ENCODE measurements around the gene CCSAP. TPM values are rescaled to one million over a fixed set of nuclear protein-coding genes. Genes with fewer than 3 reads are reported as not detected.

Gene CCSAP
- total and polyA plus RNA-seq, 2 donors (not counting 1 experiment from before 2014, with no cell fraction given), result 4.4 to 6.9 TPM

DNA sequence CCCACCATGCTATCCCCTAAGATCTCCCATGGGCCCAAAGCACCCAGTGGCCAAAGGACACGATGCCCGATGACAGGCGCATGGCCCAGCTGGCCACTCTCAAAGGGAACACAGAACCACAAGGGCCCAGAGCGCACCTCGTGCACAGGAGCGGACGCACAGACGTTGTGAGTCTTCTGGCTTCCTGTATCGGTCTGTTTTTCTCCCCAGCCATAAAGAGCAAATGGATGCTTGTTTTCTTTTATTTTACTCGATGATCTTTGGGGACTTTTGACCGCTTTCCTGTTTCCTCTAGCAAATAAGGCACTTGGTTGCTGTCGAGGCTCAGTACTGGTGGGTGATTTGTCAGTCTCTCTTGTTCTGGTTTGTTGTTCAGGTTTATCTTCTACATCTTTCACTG lies 16.2 kb downstream of the CCSAP start:
- no peaks in the 10 kb centered on the region for H3K4me1 ChIP-seq (ENCODE audit: control insufficient read depth, extremely low read depth, insufficient read depth, low read length)
- DNase-seq (ENCODE audit: low read depth in 2 of 2), result no peak
- H4K20me1 ChIP-seq (ENCODE audit: control insufficient read depth, extremely low read depth, insufficient read depth, low read length), result no peaks in the 10 kb centered on the region
- H2AFZ ChIP-seq (ENCODE audit: low read length), result no peak overlapping the region
- no peaks in the 10 kb centered on the region for H3K79me2 ChIP-seq (ENCODE audit: control insufficient read depth, insufficient read depth, low read length)
- H3K36me3 ChIP-seq (ENCODE audit: control insufficient read depth, insufficient read depth, low read length), result peaks cover 2% of the 10 kb centered on the region
- no peaks in the 10 kb centered on the region for H3K9me3 ChIP-seq (ENCODE audit: control insufficient read depth, insufficient read depth, low read depth, low read length)
- no peak overlapping the region for H3K9ac ChIP-seq (ENCODE audit: insufficient read depth, low read length)
- no peak overlapping the region for H3K4me3 ChIP-seq (replicated peaks in 1 of 4; ENCODE audit: control extremely low read depth in 1 of 4, insufficient read depth in 1 of 4, low read depth in 3 of 4, low read length in 4 of 4)
- H3K27me3 ChIP-seq (ENCODE audit: control insufficient read depth, insufficient read depth, low read length), result no peaks in the 10 kb centered on the region
- TF ChIP-seq EZH2 (IDR thresholded peaks at IDR 0.05; ENCODE audit: low read length, missing control alignments), result no peak
- TF ChIP-seq, protein P1, sequence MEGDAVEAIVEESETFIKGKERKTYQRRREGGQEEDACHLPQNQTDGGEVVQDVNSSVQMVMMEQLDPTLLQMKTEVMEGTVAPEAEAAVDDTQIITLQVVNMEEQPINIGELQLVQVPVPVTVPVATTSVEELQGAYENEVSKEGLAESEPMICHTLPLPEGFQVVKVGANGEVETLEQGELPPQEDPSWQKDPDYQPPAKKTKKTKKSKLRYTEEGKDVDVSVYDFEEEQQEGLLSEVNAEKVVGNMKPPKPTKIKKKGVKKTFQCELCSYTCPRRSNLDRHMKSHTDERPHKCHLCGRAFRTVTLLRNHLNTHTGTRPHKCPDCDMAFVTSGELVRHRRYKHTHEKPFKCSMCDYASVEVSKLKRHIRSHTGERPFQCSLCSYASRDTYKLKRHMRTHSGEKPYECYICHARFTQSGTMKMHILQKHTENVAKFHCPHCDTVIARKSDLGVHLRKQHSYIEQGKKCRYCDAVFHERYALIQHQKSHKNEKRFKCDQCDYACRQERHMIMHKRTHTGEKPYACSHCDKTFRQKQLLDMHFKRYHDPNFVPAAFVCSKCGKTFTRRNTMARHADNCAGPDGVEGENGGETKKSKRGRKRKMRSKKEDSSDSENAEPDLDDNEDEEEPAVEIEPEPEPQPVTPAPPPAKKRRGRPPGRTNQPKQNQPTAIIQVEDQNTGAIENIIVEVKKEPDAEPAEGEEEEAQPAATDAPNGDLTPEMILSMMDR (conservative IDR thresholded peaks at IDR 0.05 in 1 of 2, IDR thresholded peaks at IDR 0.05 in 1 of 2; ENCODE audit: low read depth in 1 of 2, low read length in 2 of 2), result no peak
- H3K4me2 ChIP-seq (ENCODE audit: extremely low read depth, insufficient read depth, low read length), result no peak overlapping the region
- H3K27ac ChIP-seq (ENCODE audit: insufficient read depth, low read length), result no peak overlapping the region

DNA sequence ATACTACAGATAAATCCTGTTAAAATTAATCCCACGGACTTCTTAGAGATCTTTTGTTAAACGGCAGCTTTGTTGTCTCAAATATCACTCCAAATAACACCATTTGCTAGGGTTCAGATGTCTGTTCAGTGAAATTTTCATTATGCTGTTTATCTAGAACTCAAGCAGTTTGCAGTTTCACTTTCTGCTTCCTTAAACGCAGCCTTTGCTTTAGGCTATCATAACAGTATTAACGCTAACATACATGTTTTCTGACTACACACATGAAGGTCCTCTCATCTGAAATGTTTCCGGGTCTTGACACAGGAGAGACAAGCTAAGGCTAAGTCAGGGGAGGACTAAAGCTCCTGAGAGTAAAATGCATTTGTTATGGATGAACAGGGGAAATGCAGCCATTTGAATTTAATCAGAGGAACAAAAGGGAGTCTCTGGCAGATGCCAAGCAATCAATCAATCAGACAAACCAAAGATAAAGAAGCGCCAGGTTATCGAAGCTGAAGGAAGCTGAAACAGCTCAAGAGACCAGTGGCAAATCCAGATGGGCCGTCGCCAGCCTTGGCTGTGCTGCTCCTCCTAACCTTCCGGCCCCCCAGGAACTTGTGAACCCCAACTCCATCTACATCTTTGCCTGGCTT lies 16.9 kb downstream of the CCSAP start:
- no peak overlapping the region for H3K27ac ChIP-seq (ENCODE audit: insufficient read depth, low read length)
- no peaks in the 10 kb centered on the region for H4K20me1 ChIP-seq (ENCODE audit: control insufficient read depth, extremely low read depth, insufficient read depth, low read length)
- H3K9ac ChIP-seq (ENCODE audit: insufficient read depth, low read length), result no peak overlapping the region
- TF ChIP-seq, protein P1 (conservative IDR thresholded peaks at IDR 0.05 in 1 of 2, IDR thresholded peaks at IDR 0.05 in 1 of 2; ENCODE audit: low read depth in 1 of 2, low read length in 2 of 2), result no peak
- no peak for TF ChIP-seq EZH2 (IDR thresholded peaks at IDR 0.05; ENCODE audit: low read length, missing control alignments)
- peak overlapping the region in 2 of 4 experiments; percentile 35 to 37 for H3K4me3 ChIP-seq (replicated peaks in 1 of 4; ENCODE audit: control extremely low read depth in 1 of 4, insufficient read depth in 1 of 4, low read depth in 3 of 4, low read length in 4 of 4)
- H3K79me2 ChIP-seq (ENCODE audit: control insufficient read depth, insufficient read depth, low read length), result no peaks in the 10 kb centered on the region
- no peaks in the 10 kb centered on the region for H3K4me1 ChIP-seq (ENCODE audit: control insufficient read depth, extremely low read depth, insufficient read depth, low read length)
- peak in 1 of 2 donors; percentile 49 for DNase-seq (ENCODE audit: low read depth in 2 of 2)
- peaks cover 2% of the 10 kb centered on the region for H3K36me3 ChIP-seq (ENCODE audit: control insufficient read depth, insufficient read depth, low read length)
- H3K9me3 ChIP-seq (ENCODE audit: control insufficient read depth, insufficient read depth, low read depth, low read length), result no peaks in the 10 kb centered on the region
- H2AFZ ChIP-seq (ENCODE audit: low read length), result no peak overlapping the region
- no peaks in the 10 kb centered on the region for H3K27me3 ChIP-seq (ENCODE audit: control insufficient read depth, insufficient read depth, low read length)
- H3K4me2 ChIP-seq (ENCODE audit: extremely low read depth, insufficient read depth, low read length), result peak overlapping the region; percentile 48

DNA sequence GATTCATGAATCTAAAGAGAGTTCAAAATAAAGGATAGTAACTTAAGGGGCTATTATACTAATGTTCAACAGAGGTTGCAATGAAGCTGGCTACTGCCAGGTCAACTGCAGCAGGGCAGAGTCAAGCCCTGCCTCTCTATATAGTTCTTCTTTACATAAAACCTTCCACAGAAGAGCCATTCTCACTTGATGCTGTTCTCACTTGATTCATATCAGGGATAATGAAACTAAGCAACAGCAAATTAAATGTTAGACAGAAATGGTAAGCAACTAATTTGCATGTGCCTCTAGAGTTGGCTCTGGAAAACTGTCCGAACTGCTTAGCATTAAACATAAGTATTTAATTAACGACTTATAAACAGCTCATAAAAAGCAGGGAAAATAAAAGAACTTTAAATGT lies 17.4 kb downstream of the CCSAP start:
- Histone ChIP-seq H3K79me2 (ENCODE audit: control insufficient read depth, insufficient read depth, low read length) (no peaks in the 10 kb centered on the region), H3K9me3 (ENCODE audit: control insufficient read depth, insufficient read depth, low read depth, low read length) (no peaks in the 10 kb centered on the region), H3K36me3 (ENCODE audit: control insufficient read depth, insufficient read depth, low read length) (peaks cover 2% of the 10 kb centered on the region), H3K4me1 (ENCODE audit: control insufficient read depth, extremely low read depth, insufficient read depth, low read length) (no peaks in the 10 kb centered on the region), H3K4me2 (ENCODE audit: extremely low read depth, insufficient read depth, low read length) (peak overlapping the region; percentile 48), H2AFZ (ENCODE audit: low read length) (no peak overlapping the region), H3K27me3 (ENCODE audit: control insufficient read depth, insufficient read depth, low read length) (no peaks in the 10 kb centered on the region), H4K20me1 (ENCODE audit: control insufficient read depth, extremely low read depth, insufficient read depth, low read length) (no peaks in the 10 kb centered on the region), H3K9ac (ENCODE audit: insufficient read depth, low read length) (no peak overlapping the region), H3K27ac (ENCODE audit: insufficient read depth, low read length) (no peak overlapping the region), H3K4me3 (replicated peaks in 1 of 4; ENCODE audit: control extremely low read depth in 1 of 4, insufficient read depth in 1 of 4, low read depth in 3 of 4, low read length in 4 of 4) (peak overlapping the region in 2 of 4 experiments; percentile 35 to 37)
- no peak for TF ChIP-seq EZH2 (IDR thresholded peaks at IDR 0.05; ENCODE audit: low read length, missing control alignments)
- TF ChIP-seq, protein P1 (conservative IDR thresholded peaks at IDR 0.05 in 1 of 2, IDR thresholded peaks at IDR 0.05 in 1 of 2; ENCODE audit: low read depth in 1 of 2, low read length in 2 of 2), result no peak
- no peak for DNase-seq (ENCODE audit: low read depth in 2 of 2)

All from fibroblast of lung (primary cell).